CD4-positive, alpha-beta T cell treated with Interleukin-4 for 4 hours (primary cell): ENCODE measurements around the gene ATP11A.
A peak's percentile ranks its signal among the peaks of the same experiment; 100 is the strongest.

Experiments
- DNase-seq: peaks from one replicate; pipeline ENCODE4 v3.0.0-alpha.2; 2020

Gene ATP11A

DNA sequence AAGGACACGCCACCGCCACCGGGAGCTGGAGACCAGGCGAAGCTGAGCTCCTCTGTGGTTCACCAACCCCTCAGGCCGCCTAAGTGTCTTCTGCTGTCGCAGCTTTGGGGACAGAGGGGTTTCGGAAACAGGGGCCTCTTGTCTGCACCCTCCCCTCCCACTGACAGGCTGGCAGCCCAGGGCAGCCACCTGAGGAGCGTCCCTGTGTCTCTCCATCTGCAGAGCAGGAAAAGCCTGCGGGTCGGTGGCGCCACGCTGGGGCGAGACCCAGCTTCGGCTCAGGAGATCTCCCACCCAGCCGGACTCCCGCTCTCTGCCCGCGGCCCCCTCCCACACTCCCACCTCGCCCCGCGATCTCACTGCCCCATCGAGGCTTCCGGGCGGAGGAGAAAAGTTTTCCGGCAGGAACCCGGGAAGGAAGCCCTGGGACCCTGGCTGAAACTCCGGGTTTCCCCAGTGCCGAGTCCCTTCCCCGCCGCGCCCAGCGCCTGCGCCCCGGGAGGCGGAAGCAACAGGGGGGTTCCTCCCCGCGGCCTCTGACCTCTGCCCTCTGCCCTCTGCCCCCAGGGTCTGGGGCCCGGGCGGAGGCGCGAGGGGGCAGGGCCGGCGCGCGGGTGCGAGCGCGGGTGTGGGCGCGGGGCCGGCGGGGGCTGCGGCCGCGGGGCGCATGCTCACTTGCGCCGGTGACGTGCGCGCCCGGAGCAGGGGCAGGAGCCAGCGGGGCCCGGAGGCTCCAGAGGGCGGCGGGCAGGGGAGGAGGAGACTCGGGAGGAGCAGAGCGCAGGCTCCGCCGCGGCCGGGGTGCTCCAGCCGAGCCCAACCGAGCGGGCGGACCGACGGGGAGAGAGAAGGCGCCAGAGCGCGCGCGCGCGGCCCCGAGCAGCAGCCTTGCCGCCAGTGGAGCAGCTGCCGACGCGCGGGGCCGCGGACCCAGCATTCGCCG is at the start of gene ATP11A:
Gene ATP11A (plus strand): TSS at position 736 of the 943 bp plus-strand sequence. CDS start 379 bp downstream, outside the sequence.
- DNase-seq, result peak; percentile 84

- no peak for DNase-seq
These were observed 48.3 kb upstream of the ATP11A start for GRCh38 chr13:112641456-112642089.

GRCh38 chr13:112642090-112642460 is 47.8 kb upstream of the ATP11A start:
- no peak for DNase-seq

DNA sequence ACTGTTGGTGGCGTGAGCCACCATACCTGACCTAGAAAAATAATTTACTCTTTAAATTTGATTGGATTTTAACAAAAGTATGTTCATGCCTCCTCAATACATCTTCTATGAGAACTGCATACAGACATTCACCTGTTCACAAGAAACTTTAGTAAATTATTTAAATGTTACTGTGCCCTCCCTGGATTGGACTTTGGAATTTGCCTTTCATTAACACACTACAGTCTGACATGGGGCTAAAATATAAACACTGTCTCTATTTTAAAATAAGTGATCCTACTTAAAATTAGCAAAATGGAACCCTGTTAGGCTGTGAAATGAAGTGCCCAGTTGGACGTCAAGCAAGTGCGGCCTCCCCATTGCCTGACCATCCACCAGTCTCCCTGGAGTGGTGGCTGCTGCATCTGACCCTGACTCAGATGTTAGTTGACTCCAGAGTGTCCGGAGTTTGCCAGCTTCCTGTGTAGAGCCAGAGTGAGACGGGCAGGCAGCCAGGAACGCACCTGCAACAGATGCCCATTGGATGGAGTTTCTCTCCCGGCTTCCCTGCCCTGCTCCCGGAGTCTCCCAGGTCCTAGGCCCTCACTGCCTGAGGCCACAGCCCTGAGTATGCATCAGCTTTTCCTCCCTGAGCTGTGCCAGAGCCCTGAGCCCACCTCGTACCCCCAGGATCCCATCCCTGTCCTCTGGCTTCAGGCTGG is 45.9 kb upstream of the ATP11A start:
- no peak for DNase-seq

- DNase-seq, result no peak
These were observed 44.4 kb upstream of the ATP11A start for GRCh38 chr13:112645327-112645914.

DNA sequence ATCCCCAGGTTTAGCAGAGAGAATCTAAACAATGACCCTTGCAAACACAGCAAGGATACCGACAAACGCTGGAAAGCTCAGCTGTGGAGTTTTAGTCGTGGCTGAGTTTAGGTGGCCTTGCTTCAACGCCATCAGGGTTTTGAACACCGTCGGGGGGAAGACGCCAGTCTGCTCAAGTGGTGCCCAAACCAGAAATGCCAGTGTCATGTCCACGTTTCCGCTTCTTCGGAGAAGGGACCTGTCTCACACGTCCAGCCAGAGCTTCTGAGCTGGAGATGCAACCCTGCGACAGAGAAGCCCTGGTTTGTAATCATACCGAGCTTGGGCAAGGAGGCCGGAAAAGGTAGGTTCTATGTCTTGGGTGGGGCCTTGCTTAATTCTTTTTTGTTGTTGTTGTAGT is 42.6 kb upstream of the ATP11A start:
- DNase-seq, result no peak

GRCh38 chr13:112648101-112648500 is 41.7 kb upstream of the ATP11A start:
- no peak for DNase-seq

DNA sequence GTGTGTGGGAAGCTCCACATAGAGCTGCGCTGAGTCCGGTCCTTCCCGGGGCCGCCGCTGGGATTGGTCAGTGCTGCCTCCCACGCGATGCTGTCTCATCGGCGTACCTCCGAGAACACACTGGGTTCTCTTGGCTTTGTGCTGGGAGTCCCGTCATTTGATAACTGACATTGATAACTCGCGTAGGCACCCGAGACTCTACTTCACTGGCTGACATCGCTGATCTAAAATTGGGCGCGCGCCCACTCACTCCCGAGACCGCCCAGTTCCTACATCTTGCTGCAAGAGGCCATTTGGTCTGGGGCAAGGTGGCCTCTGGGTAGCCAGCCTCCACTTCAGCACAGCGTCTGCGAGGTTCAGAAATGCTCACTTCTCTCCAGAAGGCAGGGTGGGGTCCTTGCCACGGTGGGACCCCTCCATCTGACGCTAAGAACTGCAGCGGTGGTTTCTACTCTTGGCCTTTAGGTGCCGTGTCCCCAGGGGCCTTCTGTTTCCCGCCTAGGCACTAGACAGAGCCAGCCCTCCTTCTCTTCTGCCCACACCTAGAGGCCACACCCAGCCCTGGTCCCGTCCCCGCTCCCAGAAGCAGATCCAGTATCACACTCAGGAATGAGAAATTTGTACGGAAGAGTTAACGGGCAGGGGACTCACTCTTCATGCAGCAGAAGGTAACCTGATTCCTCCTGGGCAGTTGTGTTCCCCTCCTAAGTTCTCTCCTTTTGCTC is 40.7 kb upstream of the ATP11A start:
- no peak for DNase-seq

- DNase-seq, result no peak
These were observed 38.5 kb upstream of the ATP11A start for GRCh38 chr13:112651311-112651710.

GRCh38 chr13:112651750-112652511 is 37.9 kb upstream of the ATP11A start:
- DNase-seq, result no peak

DNA sequence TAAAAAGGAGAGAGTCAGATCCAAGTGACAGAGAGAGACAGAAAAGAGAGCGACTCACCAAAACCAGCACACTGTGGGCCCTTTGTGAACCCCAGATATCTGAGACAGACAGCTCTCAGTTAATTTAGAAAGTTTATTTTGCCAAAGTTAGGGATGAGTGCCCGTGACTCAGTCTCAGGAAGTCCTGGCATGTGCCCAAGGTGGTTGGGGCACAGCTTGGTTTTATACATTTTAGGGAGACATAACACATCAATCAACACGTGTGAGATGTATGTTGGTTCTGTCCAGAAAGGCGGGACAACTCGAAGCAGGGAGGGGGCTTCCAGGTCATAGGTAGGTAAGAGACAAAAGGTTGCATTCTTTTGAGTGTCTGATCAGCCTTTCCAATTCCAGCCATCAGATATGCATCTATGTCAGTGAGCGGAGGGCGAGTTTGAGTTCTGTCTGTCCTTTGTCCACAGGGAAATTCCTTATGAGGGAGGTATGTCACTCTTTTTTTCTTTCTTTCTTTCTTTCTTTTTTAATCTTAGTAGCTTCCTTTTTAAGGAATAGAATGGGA is 37.2 kb upstream of the ATP11A start:
- no peak for DNase-seq

DNA sequence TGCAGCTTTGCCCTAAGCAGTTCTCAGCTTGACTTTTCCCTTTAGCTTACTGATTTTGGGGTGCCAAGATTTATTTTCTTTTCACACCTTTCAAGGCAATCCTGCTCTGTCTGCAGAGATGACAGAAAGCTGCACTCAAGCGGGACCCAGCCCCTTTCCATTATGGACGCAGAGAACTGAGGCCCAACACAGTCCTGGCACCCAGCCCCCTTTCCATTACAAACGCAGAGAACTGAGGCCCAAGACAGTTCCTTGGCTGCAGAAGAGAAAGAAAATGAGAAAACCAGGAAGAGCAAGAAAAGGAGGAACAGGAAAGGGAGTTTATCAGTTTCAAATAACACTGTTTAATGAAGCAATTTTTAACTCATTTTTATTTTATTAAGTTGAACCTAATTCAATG is 36.8 kb upstream of the ATP11A start:
- DNase-seq, result no peak

GRCh38 chr13:112655913-112656312 is 33.9 kb upstream of the ATP11A start:
- DNase-seq, result no peak

DNA sequence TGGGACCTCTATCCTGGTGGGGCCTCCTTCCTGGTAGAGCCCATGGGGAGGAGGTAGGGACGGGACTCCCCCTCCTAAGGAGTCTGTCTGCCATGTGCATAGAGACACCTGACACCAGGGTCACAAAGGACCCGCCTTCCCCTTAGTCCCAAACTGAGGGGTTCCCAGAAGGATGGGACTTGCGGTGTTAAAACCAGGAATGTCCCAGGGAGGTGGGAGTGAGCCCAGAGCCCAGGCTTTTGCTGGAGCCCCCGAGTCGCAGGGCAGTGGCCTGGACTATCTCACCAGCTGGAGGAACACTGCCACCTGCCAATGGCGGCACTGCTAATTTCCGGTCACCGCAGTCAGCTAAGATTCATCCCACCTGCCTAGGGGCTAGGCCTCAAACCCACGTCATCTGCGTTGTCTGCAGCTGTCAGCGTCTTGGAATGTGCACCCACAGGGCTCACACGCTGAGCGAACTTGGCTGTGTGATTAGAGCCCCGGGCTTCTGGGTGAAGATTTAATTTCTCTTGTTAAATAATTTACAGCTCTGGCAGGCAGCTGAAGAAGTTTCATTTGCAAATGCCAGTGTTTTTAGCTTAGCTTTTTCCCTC is 31.9 kb upstream of the ATP11A start:
- DNase-seq, result no peak

DNA sequence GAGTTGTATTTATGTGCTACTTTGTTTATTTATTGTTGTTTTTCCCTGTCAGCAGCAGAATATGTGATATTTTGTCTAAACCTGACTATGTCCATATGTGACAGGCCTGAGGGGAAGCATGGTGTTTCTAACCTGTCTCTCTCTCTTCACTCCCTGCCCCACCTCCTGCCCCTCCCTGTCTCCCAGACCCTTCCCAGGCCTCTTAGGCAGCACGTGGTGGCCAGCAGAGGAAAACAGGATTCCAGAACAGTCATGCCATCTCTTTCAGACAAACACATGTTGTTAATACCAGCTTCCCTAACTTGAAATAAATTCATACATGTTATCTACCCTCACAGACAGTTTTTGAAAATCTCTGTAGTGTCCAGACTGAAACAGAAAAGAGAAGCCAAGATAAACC is 31.0 kb upstream of the ATP11A start:
- no peak for DNase-seq

GRCh38 chr13:112661291-112661690 is 28.5 kb upstream of the ATP11A start:
- no peak for DNase-seq

- no peak for DNase-seq
These were observed 25.2 kb upstream of the ATP11A start for GRCh38 chr13:112664501-112665203.

- DNase-seq, result no peak
These were observed 20.9 kb upstream of the ATP11A start for GRCh38 chr13:112668924-112669323.

- no peak for DNase-seq
These were observed 19.8 kb upstream of the ATP11A start for GRCh38 chr13:112669881-112670499.

DNA sequence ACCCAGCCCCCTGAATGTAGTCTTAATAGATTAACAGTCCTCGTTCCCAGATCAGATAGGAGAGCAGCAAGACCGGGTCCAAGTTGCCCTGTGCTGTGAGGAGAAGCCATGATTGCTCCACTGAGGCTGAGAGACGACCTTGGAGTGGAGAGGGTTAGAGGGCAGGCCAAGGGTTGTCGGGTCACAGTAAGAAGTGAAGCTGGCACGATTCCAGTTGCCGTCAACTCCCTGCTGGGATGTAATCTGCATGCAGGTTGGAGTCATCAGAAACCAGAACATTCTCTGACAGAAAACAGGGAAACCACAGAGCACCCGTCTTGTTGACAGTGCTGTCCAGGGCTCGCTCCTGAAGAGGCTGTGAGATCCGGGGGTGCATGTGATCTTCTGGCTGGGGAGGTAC is 19.0 kb upstream of the ATP11A start:
- DNase-seq, result no peak
